Measurements from ENCODE around the gene RAB37.

GRCh38 chr17:74725111-74725510 lies 11.9 kb upstream of the RAB37 start:
- TF ChIP-seq NFRKB (IDR thresholded peaks at IDR 0.05) (no peak), L3MBTL2 (conservative IDR thresholded peaks at IDR 0.05) (no peak), FOXK2 (IDR thresholded peaks at IDR 0.05) (no peak), BHLHE40 (IDR thresholded peaks at IDR 0.05; ENCODE audit: borderline replicate concordance) (no peak), HDGF (IDR thresholded peaks at IDR 0.05; ENCODE audit: borderline replicate concordance) (no peak), TARDBP (IDR thresholded peaks at IDR 0.05) (no peak), FOXA1 (IDR thresholded peaks at IDR 0.05) (no peak), PKNOX1 (IDR thresholded peaks at IDR 0.05) (no peak), SP1 (IDR thresholded peaks at IDR 0.05) (no peak)
